ENCODE measurements around the gene RFX1. TPM values are rescaled to one million over a fixed set of nuclear protein-coding genes. Genes with fewer than 3 reads are reported as not detected.
"Not testable (repeated sequence)": the region's sequence is repeated elsewhere in the genome, so short reads cannot be mapped to it uniquely, and the experiment has no call there.

Gene RFX1
- polyA plus RNA-seq, 4 donors = 3.8 to 16.6 (median 5.5) TPM

DNA sequence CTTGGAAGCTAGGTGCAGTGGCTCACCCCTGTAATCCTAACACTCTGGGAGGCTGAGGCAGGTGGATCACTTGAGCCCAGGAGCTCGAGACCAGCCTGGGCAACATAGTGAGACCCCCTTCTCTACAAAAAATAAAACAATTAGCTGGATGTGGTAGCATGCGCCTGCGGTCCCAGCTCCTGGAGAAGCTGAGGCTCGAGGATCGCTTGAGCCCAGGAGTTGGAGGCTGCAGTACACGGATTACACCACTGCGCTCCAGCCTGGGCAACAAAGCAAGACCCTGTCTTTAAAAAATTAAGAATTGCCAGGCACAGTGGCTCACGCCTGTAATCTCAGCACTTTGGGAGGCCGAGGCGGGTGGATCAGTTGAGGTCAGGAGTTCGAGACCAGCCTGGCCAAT, 44.8 kb upstream of the RFX1 start:
- not testable (repeated sequence) for FAIRE-seq; H3K4me1 ChIP-seq (ENCODE audit: control insufficient read depth in 3 of 3, insufficient read depth in 2 of 3, low read depth in 1 of 3, low read length in 2 of 3); DNase-seq; H3K27ac ChIP-seq (ENCODE audit: low read depth in 1 of 3, low read length in 2 of 3); H3K27me3 ChIP-seq (ENCODE audit: control insufficient read depth in 3 of 3, insufficient read depth in 3 of 3, low read length in 3 of 3); H3K4me3 ChIP-seq (ENCODE audit: low read depth in 1 of 3, low read length in 3 of 3)
- H3K9me3 ChIP-seq (ENCODE audit: control insufficient read depth in 2 of 2, insufficient read depth in 1 of 2, low read depth in 1 of 2, low read length in 1 of 2) = peaks cover 0 to 10% of the 10 kb centered on the region in 2 donors
- peaks cover 0 to 32% (median 2%) of the 10 kb centered on the region in 3 donors for H3K36me3 ChIP-seq (ENCODE audit: control insufficient read depth in 3 of 3, insufficient read depth in 2 of 3, low read depth in 1 of 3, low read length in 3 of 3)
- WGBS, 3 donors = 93 to 95% (median 94%) methylated on average over 11 of the region's 11 CpGs

DNA sequence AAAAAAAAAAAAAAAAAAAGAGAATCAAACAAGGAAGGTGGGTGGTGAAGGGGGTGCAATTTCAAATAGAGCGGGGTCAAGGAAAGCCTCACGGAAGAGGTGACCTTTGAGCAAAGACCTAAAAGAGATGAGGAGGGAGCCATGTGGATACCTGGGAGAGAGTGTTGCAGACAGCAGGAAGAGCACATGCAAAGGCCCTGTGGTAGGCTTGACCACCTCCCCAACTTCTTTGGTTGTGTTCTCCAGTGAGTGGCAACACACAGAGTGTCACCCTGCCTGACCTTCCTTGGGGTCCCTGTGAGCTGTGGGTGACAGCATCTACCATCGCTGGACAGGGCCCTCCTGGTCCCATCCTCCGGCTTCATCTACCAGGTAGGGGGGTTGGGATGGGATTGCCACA, 44.4 kb upstream of the RFX1 start:
- Histone ChIP-seq H3K9me3 (ENCODE audit: control insufficient read depth in 2 of 2, insufficient read depth in 1 of 2, low read depth in 1 of 2, low read length in 1 of 2) (peaks cover 0 to 10% of the 10 kb centered on the region in 2 donors), H3K36me3 (ENCODE audit: control insufficient read depth in 3 of 3, insufficient read depth in 2 of 3, low read depth in 1 of 3, low read length in 3 of 3) (peaks cover 0 to 32% (median 2%) of the 10 kb centered on the region in 3 donors), H3K4me1 (ENCODE audit: control insufficient read depth in 3 of 3, insufficient read depth in 2 of 3, low read depth in 1 of 3, low read length in 2 of 3) (no peaks in the 10 kb centered on the region), H3K27ac (ENCODE audit: low read depth in 1 of 3, low read length in 2 of 3) (no peak overlapping the region), H3K4me3 (ENCODE audit: low read depth in 1 of 3, low read length in 3 of 3) (no peak overlapping the region), H3K27me3 (ENCODE audit: control insufficient read depth in 3 of 3, insufficient read depth in 3 of 3, low read length in 3 of 3) (peaks cover 0 to 8% (median 0%) of the 10 kb centered on the region in 3 donors)
- FAIRE-seq = no peak
- WGBS, 3 donors = 98% methylated on average over 4 of the region's 4 CpGs
- no peak for DNase-seq

DNA sequence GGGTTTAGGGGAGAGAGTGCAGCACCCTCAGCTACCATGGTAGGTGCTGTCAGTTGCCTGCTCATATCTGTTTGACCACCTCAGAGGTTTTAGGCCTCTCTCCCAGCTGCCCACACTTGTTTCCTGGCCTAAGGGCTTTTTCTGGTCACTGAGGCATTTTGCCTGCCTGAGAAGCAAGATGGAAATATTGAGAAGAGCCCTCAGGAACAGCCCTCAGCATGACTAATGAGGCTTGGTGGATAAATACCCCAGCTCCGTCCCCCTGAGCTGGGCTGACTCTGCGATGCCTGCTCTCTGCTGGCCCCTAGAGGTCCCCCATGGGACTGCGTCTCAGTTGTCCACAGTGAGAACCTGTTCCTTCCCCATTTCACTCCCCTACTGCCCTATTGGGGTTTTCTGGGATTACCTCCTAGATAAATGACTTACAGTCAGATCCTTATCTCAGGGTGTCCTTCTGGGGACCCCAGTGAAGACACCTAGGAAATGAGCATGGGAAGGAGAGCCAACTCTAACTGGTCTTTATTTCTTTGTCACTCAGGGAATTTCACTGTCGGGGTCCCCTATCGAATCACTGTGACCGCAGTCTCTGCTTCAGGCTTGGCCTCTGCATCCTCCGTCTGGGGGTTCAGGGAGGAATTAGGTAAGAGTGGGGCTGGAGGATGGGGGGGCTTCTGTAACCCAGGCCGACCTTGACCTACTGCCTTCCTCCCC, 42.5 kb upstream of the RFX1 start:
- no peaks in the 10 kb centered on the region for H3K27me3 ChIP-seq (ENCODE audit: control insufficient read depth in 3 of 3, insufficient read depth in 3 of 3, low read length in 3 of 3)
- H3K4me1 ChIP-seq (ENCODE audit: control insufficient read depth in 3 of 3, insufficient read depth in 2 of 3, low read depth in 1 of 3, low read length in 2 of 3) = no peaks in the 10 kb centered on the region
- FAIRE-seq (no peak), DNase-seq (peak; percentile 43 to 58)
- peaks cover 0 to 10% of the 10 kb centered on the region in 2 donors for H3K9me3 ChIP-seq (ENCODE audit: control insufficient read depth in 2 of 2, insufficient read depth in 1 of 2, low read depth in 1 of 2, low read length in 1 of 2)
- H3K27ac ChIP-seq (ENCODE audit: low read depth in 1 of 3, low read length in 2 of 3) = no peak overlapping the region
- H3K36me3 ChIP-seq (ENCODE audit: control insufficient read depth in 3 of 3, insufficient read depth in 2 of 3, low read depth in 1 of 3, low read length in 3 of 3) = peaks cover 0 to 35% (median 2%) of the 10 kb centered on the region in 3 donors
- no peak overlapping the region for H3K4me3 ChIP-seq (ENCODE audit: low read depth in 1 of 3, low read length in 3 of 3)
- WGBS, 3 donors = 75 to 79% (median 76%) methylated on average over 8 of the region's 8 CpGs

DNA sequence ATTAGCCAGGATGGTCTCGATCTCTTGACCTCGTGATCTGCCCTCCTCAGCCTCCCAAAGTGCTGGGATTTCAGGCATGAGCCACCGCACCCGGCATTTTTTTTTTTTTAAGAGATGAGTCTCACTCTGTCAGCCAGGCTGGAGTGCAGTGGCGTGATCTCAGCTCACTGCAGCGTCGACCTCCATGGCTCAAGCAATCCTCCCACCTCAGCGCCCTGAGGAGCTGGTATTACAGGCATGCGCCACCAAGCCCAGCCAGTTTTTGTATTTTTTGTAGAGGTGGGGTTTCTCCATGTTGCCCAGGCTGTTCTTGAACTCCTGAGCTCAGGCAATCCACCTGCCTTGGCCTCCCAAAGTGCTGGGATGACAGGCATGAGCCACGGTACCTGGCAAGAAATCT, 41.7 kb upstream of the RFX1 start:
- not testable (repeated sequence) for H3K4me3 ChIP-seq (ENCODE audit: low read depth in 1 of 3, low read length in 3 of 3); H3K9me3 ChIP-seq (ENCODE audit: control insufficient read depth in 2 of 2, insufficient read depth in 1 of 2, low read depth in 1 of 2, low read length in 1 of 2); FAIRE-seq; H3K27ac ChIP-seq (ENCODE audit: low read depth in 1 of 3, low read length in 2 of 3); DNase-seq; H3K4me1 ChIP-seq (ENCODE audit: control insufficient read depth in 3 of 3, insufficient read depth in 2 of 3, low read depth in 1 of 3, low read length in 2 of 3); H3K27me3 ChIP-seq (ENCODE audit: control insufficient read depth in 3 of 3, insufficient read depth in 3 of 3, low read length in 3 of 3)
- peaks cover 0 to 34% (median 2%) of the 10 kb centered on the region in 3 donors for H3K36me3 ChIP-seq (ENCODE audit: control insufficient read depth in 3 of 3, insufficient read depth in 2 of 3, low read depth in 1 of 3, low read length in 3 of 3)
- 96 to 99% (median 97%) methylated on average over 10 of the region's 10 CpGs for WGBS, 3 donors

DNA sequence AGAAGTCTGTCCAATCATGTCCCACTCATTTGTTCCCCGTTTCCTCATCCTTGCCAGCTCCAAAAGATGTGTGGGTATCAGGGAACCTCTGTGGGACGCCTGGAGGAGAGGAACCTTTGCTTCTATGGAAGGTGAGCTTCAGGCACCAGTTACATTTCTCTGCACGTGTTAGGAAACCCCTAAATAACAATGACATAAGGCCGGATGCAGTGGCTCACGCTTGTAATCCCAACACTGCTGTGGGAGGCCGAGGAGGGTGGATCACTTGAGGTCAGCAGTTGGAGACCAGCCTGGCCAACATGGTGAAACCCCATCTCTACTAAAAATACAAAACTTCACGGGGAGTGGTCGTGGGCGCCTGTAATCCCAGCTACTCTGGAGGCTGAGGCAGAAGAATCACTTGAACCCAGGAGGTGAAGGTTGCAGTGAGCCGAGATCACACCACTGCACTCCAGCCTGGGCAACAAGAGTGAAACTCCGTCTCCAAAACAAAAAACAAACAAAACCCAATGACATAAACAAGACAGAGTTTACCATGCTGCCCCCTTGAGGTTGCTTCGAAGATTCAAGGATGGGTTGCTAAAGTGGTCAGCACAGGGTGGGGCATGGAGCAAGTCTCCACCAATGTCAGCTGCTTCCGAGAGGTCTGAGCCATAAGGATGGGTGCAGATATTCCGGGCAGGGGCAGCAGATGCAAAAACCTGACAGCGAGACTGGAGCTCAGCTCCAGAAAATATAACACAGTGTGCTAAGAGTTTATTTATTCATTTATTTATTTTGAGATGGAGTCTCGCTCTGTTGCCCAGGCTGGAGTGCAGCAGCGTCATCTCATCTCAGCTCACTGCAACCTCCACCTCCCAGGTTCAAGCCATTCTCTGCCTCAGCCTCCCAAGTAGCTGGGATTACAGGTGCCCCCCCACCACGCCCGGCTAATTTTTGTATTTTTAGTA, 36.8 kb upstream of the RFX1 start:
- H3K9me3 ChIP-seq (ENCODE audit: control insufficient read depth in 2 of 2, insufficient read depth in 1 of 2, low read depth in 1 of 2, low read length in 1 of 2); H3K4me1 ChIP-seq (ENCODE audit: control insufficient read depth in 3 of 3, insufficient read depth in 2 of 3, low read depth in 1 of 3, low read length in 2 of 3); H3K27me3 ChIP-seq (ENCODE audit: control insufficient read depth in 3 of 3, insufficient read depth in 3 of 3, low read length in 3 of 3); FAIRE-seq; H3K4me3 ChIP-seq (ENCODE audit: low read depth in 1 of 3, low read length in 3 of 3): not testable (repeated sequence)
- DNase-seq = peak; percentile 61 to 69
- Histone ChIP-seq H3K36me3 (ENCODE audit: control insufficient read depth in 3 of 3, insufficient read depth in 2 of 3, low read depth in 1 of 3, low read length in 3 of 3) (peaks cover 0 to 21% (median 0%) of the 10 kb centered on the region in 3 donors), H3K27ac (ENCODE audit: low read depth in 1 of 3, low read length in 2 of 3) (peak overlapping the region in 1 of 3 donors; percentile 71)
- WGBS, 3 donors = 57 to 69% (median 67%) methylated on average over 19 of the region's 19 CpGs

DNA sequence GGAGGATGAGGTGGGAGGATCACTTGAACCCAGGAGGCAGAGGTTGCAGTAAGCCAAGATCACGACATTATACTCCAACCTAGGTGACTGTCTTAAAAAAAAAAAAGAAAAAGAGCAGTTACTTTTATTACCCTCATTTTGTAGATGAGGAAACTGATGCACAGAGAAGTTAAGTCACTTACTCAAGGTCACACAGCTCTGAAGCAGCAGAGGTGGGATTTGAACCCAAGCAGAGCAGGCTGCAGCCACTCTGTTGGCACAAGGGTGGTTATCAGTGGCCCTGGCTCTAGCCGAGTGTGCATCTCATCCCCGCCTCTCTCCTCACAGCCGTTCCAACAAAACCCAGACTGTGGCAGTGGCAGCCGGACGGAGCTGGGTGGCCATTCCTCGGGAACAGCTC, 33.1 kb upstream of the RFX1 start:
- Histone ChIP-seq H3K27ac (ENCODE audit: low read depth in 1 of 3, low read length in 2 of 3) (no peak overlapping the region), H3K36me3 (ENCODE audit: control insufficient read depth in 3 of 3, insufficient read depth in 2 of 3, low read depth in 1 of 3, low read length in 3 of 3) (peaks cover 0 to 10% (median 0%) of the 10 kb centered on the region in 3 donors), H3K27me3 (ENCODE audit: control insufficient read depth in 3 of 3, insufficient read depth in 3 of 3, low read length in 3 of 3) (no peaks in the 10 kb centered on the region), H3K9me3 (ENCODE audit: control insufficient read depth in 2 of 2, insufficient read depth in 1 of 2, low read depth in 1 of 2, low read length in 1 of 2) (no peaks in the 10 kb centered on the region), H3K4me3 (ENCODE audit: low read depth in 1 of 3, low read length in 3 of 3) (no peak overlapping the region), H3K4me1 (ENCODE audit: control insufficient read depth in 3 of 3, insufficient read depth in 2 of 3, low read depth in 1 of 3, low read length in 2 of 3) (no peaks in the 10 kb centered on the region)
- FAIRE-seq (no peak), DNase-seq (no peak)
- 87 to 98% (median 87%) methylated on average over 7 of the region's 7 CpGs for WGBS, 3 donors

DNA sequence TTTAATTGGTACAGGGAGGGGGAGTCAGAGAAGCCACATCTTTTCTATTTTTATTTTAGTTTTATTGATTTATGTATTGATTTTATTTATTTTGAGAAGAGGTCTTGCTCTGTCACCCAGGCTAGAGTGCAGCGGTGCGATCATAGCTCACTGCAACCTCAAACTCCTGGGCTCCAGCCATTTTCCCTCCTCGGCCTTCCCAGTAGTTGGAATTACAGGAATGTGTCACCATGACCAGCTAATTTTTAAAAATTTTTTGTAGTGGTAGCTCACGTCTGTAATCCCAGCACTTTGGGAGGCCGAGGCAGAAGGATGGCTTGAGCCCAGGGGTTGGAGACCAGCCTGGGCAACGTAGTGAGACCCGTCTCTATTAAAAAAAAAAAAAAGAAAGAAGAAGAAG, 29.6 kb upstream of the RFX1 start:
- Histone ChIP-seq H3K27ac (ENCODE audit: low read depth in 1 of 3, low read length in 2 of 3) (no peak overlapping the region), H3K36me3 (ENCODE audit: control insufficient read depth in 3 of 3, insufficient read depth in 2 of 3, low read depth in 1 of 3, low read length in 3 of 3) (peaks cover 0 to 9% (median 0%) of the 10 kb centered on the region in 3 donors), H3K27me3 (ENCODE audit: control insufficient read depth in 3 of 3, insufficient read depth in 3 of 3, low read length in 3 of 3) (peaks cover 0 to 4% (median 0%) of the 10 kb centered on the region in 3 donors), H3K9me3 (ENCODE audit: control insufficient read depth in 2 of 2, insufficient read depth in 1 of 2, low read depth in 1 of 2, low read length in 1 of 2) (no peaks in the 10 kb centered on the region), H3K4me1 (ENCODE audit: control insufficient read depth in 3 of 3, insufficient read depth in 2 of 3, low read depth in 1 of 3, low read length in 2 of 3) (peaks cover 0 to 4% (median 0%) of the 10 kb centered on the region in 3 donors), H3K4me3 (ENCODE audit: low read depth in 1 of 3, low read length in 3 of 3) (no peak overlapping the region)
- FAIRE-seq (no peak), DNase-seq (no peak)
- WGBS, 3 donors = 80 to 91% (median 90%) methylated on average over 7 of the region's 7 CpGs

DNA sequence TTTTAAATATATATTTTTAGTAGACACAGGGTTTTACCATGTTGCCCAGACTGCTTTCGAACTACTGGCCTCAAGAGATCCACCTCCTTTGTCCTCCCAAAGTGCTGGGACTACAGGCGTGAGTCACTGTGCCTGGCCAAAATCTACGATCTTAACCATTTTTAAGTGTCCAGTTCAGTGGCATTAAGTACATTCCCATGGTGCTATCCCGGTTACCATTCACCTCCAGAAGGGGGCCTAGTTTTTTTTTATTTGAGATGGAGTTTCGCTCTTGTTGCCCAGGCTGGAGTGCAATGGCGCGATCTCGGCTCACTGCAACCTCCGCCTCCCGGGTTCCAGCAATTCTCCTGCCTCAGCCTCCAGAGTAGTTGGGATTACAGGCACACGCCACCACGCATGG, 29.0 kb upstream of the RFX1 start:
- H3K36me3 ChIP-seq (ENCODE audit: control insufficient read depth in 3 of 3, insufficient read depth in 2 of 3, low read depth in 1 of 3, low read length in 3 of 3); FAIRE-seq; H3K9me3 ChIP-seq (ENCODE audit: control insufficient read depth in 2 of 2, insufficient read depth in 1 of 2, low read depth in 1 of 2, low read length in 1 of 2); H3K27me3 ChIP-seq (ENCODE audit: control insufficient read depth in 3 of 3, insufficient read depth in 3 of 3, low read length in 3 of 3); H3K4me3 ChIP-seq (ENCODE audit: low read depth in 1 of 3, low read length in 3 of 3); DNase-seq; H3K27ac ChIP-seq (ENCODE audit: low read depth in 1 of 3, low read length in 2 of 3); H3K4me1 ChIP-seq (ENCODE audit: control insufficient read depth in 3 of 3, insufficient read depth in 2 of 3, low read depth in 1 of 3, low read length in 2 of 3): not testable (repeated sequence)
- 89 to 93% (median 92%) methylated on average over 12 of the region's 12 CpGs for WGBS, 3 donors
